Posterior cingulate gyrus (tissue), 11 donors: ENCODE data around the gene IL1RN.
"Not testable (repeated sequence)": the region's sequence is repeated elsewhere in the genome, so short reads cannot be mapped to it uniquely, and the experiment has no call there.

Source experiments
- DNase-seq, 10 donors: peaks; one replicate each; pipeline versions ENCODE4 v3.0.0 to v3.0.0-alpha.2; 2020 to 2021; ENCODE audit warnings: mixed read lengths in 3 of 10
- intact Hi-C: fragments of 100-400 bp; cut with DNase I; formaldehyde crosslinking; loops from one replicate; pipeline ENCODE4 v1.15.1; 2023

Gene IL1RN

GRCh38 chr2:113126845-113127645 is at the start of gene IL1RN:
TSS of gene IL1RN (plus strand) at chr2:113127598. CDS start at chr2:113127625, 27 bp downstream.
- intact Hi-C loops: no loop called here
- no peak for DNase-seq

- peak in 3 of 10 donors; percentile 12 to 39 (median 29) for DNase-seq
- intact Hi-C loops: no loop called here
Measured at GRCh38 chr2:113077921-113078320, 49.5 kb upstream of the IL1RN start.

GRCh38 chr2:113078350-113078839 is 49.0 kb upstream of the IL1RN start:
- no peak for DNase-seq
- intact Hi-C loops: no loop called here

GRCh38 chr2:113079131-113079530 is 48.3 kb upstream of the IL1RN start:
- intact Hi-C loops: no loop called here
- DNase-seq: no peak

GRCh38 chr2:113080134-113080533 is 47.3 kb upstream of the IL1RN start:
- peak in 3 of 10 donors; percentile 8 to 71 (median 15) for DNase-seq
- intact Hi-C loops: no loop called here

GRCh38 chr2:113081488-113082210 is 45.7 kb upstream of the IL1RN start:
- DNase-seq: no peak
- intact Hi-C loops: no loop called here

GRCh38 chr2:113083296-113083695 is 44.1 kb upstream of the IL1RN start:
- intact Hi-C loops: no loop called here
- no peak for DNase-seq

- intact Hi-C loops: no loop called here
- no peak for DNase-seq
Measured at GRCh38 chr2:113084249-113085000, 43.0 kb upstream of the IL1RN start.

- no peak for DNase-seq
- intact Hi-C loops: no loop called here
Measured at GRCh38 chr2:113085542-113085941, 41.9 kb upstream of the IL1RN start.

- DNase-seq: no peak
- intact Hi-C loops: no loop called here
Measured at GRCh38 chr2:113088213-113088992, 39.0 kb upstream of the IL1RN start.

- intact Hi-C loops: no loop called here
Measured at GRCh38 chr2:113089916-113090315, 37.5 kb upstream of the IL1RN start.

GRCh38 chr2:113091231-113091896 is 36.0 kb upstream of the IL1RN start:
- intact Hi-C loops: no loop called here
- DNase-seq: no peak

More at GRCh38 chr2:113089916-113090315, 37.5 kb upstream of the IL1RN start:
- DNase-seq: no peak

GRCh38 chr2:113092864-113093612 is 34.4 kb upstream of the IL1RN start:
- no peak for DNase-seq
- intact Hi-C loops: no loop called here

- intact Hi-C loops: no loop called here
- DNase-seq: no peak
Measured at GRCh38 chr2:113093613-113093977, 33.8 kb upstream of the IL1RN start.

GRCh38 chr2:113096306-113096705 is 31.1 kb upstream of the IL1RN start:
- DNase-seq, intact Hi-C loops: not testable (repeated sequence)

- DNase-seq, intact Hi-C loops: not testable (repeated sequence)
Measured at GRCh38 chr2:113096842-113097618, 30.4 kb upstream of the IL1RN start.

- intact Hi-C loops: no loop called here
- no peak for DNase-seq
Measured at GRCh38 chr2:113098041-113098440, 29.4 kb upstream of the IL1RN start.

- intact Hi-C loops: no loop called here
- DNase-seq: no peak
Measured at GRCh38 chr2:113098532-113098931, 28.9 kb upstream of the IL1RN start.
